HCT116 (cell line): ENCODE measurements around the gene MTX2. TPM values are rescaled to one million over a fixed set of nuclear protein-coding genes. Genes with fewer than 3 reads are reported as not detected.

Experiments used
- ATAC-seq: fragments of 200-7000 bp; cut with Tn5 transposase; 2 replicates; pipeline ENCODE4 v1.9.1; 2020; ENCODE audit warnings: mild to moderate bottlenecking, moderate library complexity
- BruUV-seq: library from RNA; stranded (reverse); fragments of 400-500 nt; replicated peaks from 2 replicates; lab custom pipeline; 2021; lab: Mats Ljungman, UMichigan
- CTCF ChIA-PET: fragments of 300-600 bp; sonication (Branson Sonifier 250); formaldehyde crosslinking; loops from one replicate; lab custom pipeline; 2021; ENCODE audit warnings: antibody characterized with exemption; lab: Charles Lee
- POLR2A ChIA-PET: fragments of 300-600, 350-600 bp; sonication (Branson Sonifier 250); formaldehyde crosslinking; loops from one replicate; lab custom pipeline; 2021; ENCODE audit warnings: antibody characterized with exemption; lab: Charles Lee
- RAD21 ChIA-PET, 2 experiments: fragments of 300-600 bp; sonication (Branson Sonifier 250); formaldehyde crosslinking; loops; one replicate each; lab custom pipeline; 2023; ENCODE audit warnings: low total read pairs in 2 of 2; ENCODE audit not compliant: uncharacterized antibody in 2 of 2, unreplicated experiment in 2 of 2, low non-redundant PET in 1 of 2; lab: Charles Lee
- DNase-seq: peaks from one replicate; pipeline ENCODE4 v3.0.0-alpha.2; 2010; ENCODE audit warnings: low read depth, low spot score
- H2AFZ ChIP-seq: fragments of 200-600 bp; shearing (Covaris generic), sonication (generic); 2 replicates; pipeline ENCODE4 v1.6.1; 2017; ENCODE audit warnings: low read depth, mixed run types, mixed read lengths, antibody characterized with exemption, low read length; ENCODE audit not compliant: poor library complexity, severe bottlenecking
- H3K27ac ChIP-seq: 2 replicates; pipeline ENCODE4 v1.5.1; 2012; ENCODE audit warnings: low read depth, low read length
- H3K27me3 ChIP-seq: fragments of 200-600 bp; sonication (generic); 2 replicates; pipeline ENCODE4 v1.6.1; 2016; ENCODE audit warnings: mixed run types, low read length, mixed read lengths; ENCODE audit not compliant: insufficient read depth
- H3K36me3 ChIP-seq, 2 experiments: fragments of 200-500 bp in 1 of 2; fragments of 200-600 bp in 1 of 2; sonication (Bioruptor generic) in 1 of 2; sonication (generic) in 1 of 2; 2 replicates each; pipeline versions ENCODE4 v1.5.1 to v1.6.1; 2014 to 2016; ENCODE audit warnings: low read length in 2 of 2, inconsistent platforms in 1 of 2, mixed read lengths in 1 of 2, mixed run types in 1 of 2; ENCODE audit not compliant: insufficient read depth in 2 of 2, control insufficient read depth in 1 of 2
- H3K4me1 ChIP-seq, 2 experiments: fragments of 200-600 bp in 1 of 2; sonication (generic) in 1 of 2; 2 replicates each; pipeline versions ENCODE4 v1.5.1 to v1.6.1; 2012 to 2017; ENCODE audit warnings: low read length in 2 of 2, inconsistent platforms in 1 of 2, mild to moderate bottlenecking in 1 of 2, mixed read lengths in 1 of 2, mixed run types in 1 of 2, moderate library complexity in 1 of 2; ENCODE audit not compliant: insufficient read depth in 2 of 2, control insufficient read depth in 1 of 2
- H3K4me2 ChIP-seq: fragments of 200-600 bp; sonication (generic); 2 replicates; pipeline ENCODE4 v1.6.1; 2017; ENCODE audit warnings: mixed run types, low read length, mixed read lengths
- H3K4me3 ChIP-seq, 2 experiments: fragments of 200-600 bp in 1 of 2; sonication (generic) in 1 of 2; replicated peaks in 1 of 2; 2 replicates each; pipeline ENCODE4 v1.5.1; 2011 to 2016; ENCODE audit warnings: low read length in 2 of 2, control low read depth in 1 of 2, low read depth in 1 of 2, mild to moderate bottlenecking in 1 of 2, mixed read lengths in 1 of 2, mixed run types in 1 of 2
- H3K79me2 ChIP-seq: fragments of 200-600 bp; sonication (generic); 2 replicates; pipeline ENCODE4 v1.6.1; 2017; ENCODE audit warnings: mild to moderate bottlenecking, mixed run types, low read length, moderate library complexity, mixed read lengths; ENCODE audit not compliant: insufficient read depth
- H3K9ac ChIP-seq: fragments of 200-600 bp; sonication (generic); 2 replicates; pipeline ENCODE4 v1.6.1; 2016; ENCODE audit warnings: low read length, mixed read lengths
- H3K9me2 ChIP-seq: fragments of 200-600 bp; sonication (generic), shearing (Covaris generic); 2 replicates; pipeline ENCODE4 v1.6.1; 2017; ENCODE audit warnings: mixed run types, mild to moderate bottlenecking, moderate library complexity; ENCODE audit not compliant: insufficient read depth
- H3K9me3 ChIP-seq, 2 experiments: fragments of 200-500 bp in 1 of 2; fragments of 200-600 bp in 1 of 2; sonication (Bioruptor generic) in 1 of 2; sonication (generic) in 1 of 2; 2 replicates each; pipeline ENCODE4 v1.6.1; 2014 to 2017; ENCODE audit warnings: low read length in 2 of 2, mixed read lengths in 2 of 2, inconsistent platforms in 1 of 2, low read depth in 1 of 2, mild to moderate bottlenecking in 1 of 2, mixed run types in 1 of 2, moderate library complexity in 1 of 2; ENCODE audit not compliant: control insufficient read depth in 1 of 2, insufficient read depth in 1 of 2
- H4K20me1 ChIP-seq: fragments of 200-600 bp; sonication (generic), shearing (Covaris generic); 2 replicates; pipeline ENCODE4 v1.6.1; 2017; ENCODE audit warnings: mixed run types, mild to moderate bottlenecking, moderate library complexity; ENCODE audit not compliant: insufficient read depth
- CEBPB ChIP-seq: IDR thresholded peaks from 2 replicates; pipeline ENCODE4 v1.6.1; 2012; ENCODE audit warnings: low read depth
- EGR1 ChIP-seq: IDR thresholded peaks from 2 replicates; pipeline ENCODE4 v1.6.1; 2012; ENCODE audit warnings: low read depth
- EZH2 ChIP-seq: fragments of 200-600 bp; sonication (generic); IDR thresholded peaks from 2 replicates; pipeline ENCODE4 v1.6.1; 2017; ENCODE audit warnings: antibody characterized with exemption, mixed run types
- FOSL1 ChIP-seq: IDR thresholded peaks from 2 replicates; pipeline ENCODE4 v1.6.1; 2012; ENCODE audit warnings: low read depth
- JUND ChIP-seq: IDR thresholded peaks from 2 replicates; pipeline ENCODE4 v1.6.1; 2012
- POLR2A ChIP-seq: IDR thresholded peaks from 2 replicates; pipeline ENCODE4 v1.7.0; 2011; ENCODE audit warnings: borderline replicate concordance; ENCODE audit not compliant: insufficient read depth, insufficient read length; ENCODE audit errors: extremely low read depth
- POLR2AphosphoS5 ChIP-seq: IDR thresholded peaks from 2 replicates; pipeline ENCODE4 v1.6.1; 2011; ENCODE audit warnings: mild to moderate bottlenecking, low read depth, low read length, moderate library complexity
- SIN3A ChIP-seq: IDR thresholded peaks from 2 replicates; pipeline ENCODE4 v1.6.1; 2012; ENCODE audit warnings: low read depth
- SRF ChIP-seq: IDR thresholded peaks from 2 replicates; pipeline ENCODE4 v1.6.1; 2012; ENCODE audit warnings: low read depth
- TCF7L2 ChIP-seq: IDR thresholded peaks from 2 replicates; pipeline ENCODE4 v1.7.0; 2011; ENCODE audit warnings: borderline replicate concordance, inconsistent platforms; ENCODE audit not compliant: insufficient read depth, insufficient read length; ENCODE audit errors: extremely low read depth
- ZNF274 ChIP-seq: fragments of 200-500 bp; sonication (Bioruptor generic); IDR thresholded peaks from 2 replicates; pipeline ENCODE4 v1.6.1; 2014; ENCODE audit warnings: mild to moderate bottlenecking, low read depth, low read length, inconsistent platforms
- intact Hi-C: fragments of 100-400 bp; cut with micrococcal nuclease; formaldehyde crosslinking; loops from 2 replicates; pipeline ENCODE4 v1.10.0; 2022
- total RNA-seq: library from RNA; stranded (reverse); gene quantifications from one replicate; pipeline ENCODE4 v1.2.1, GENCODE V29; 2021; ENCODE audit not compliant: unreplicated experiment
- TF ChIP-seq, protein P1 (sequence below), 3 experiments: fragments of 200-600 bp in 1 of 3; sonication (generic) in 1 of 3; IDR thresholded peaks in 2 of 3; conservative IDR thresholded peaks in 1 of 3; 2 replicates each; pipeline ENCODE4 v1.5.1; 2012 to 2017; ENCODE audit warnings: low read depth in 2 of 3, low read length in 2 of 3, antibody characterized with exemption in 1 of 3, borderline replicate concordance in 1 of 3, control low read depth in 1 of 3, mild to moderate bottlenecking in 1 of 3, mixed read lengths in 1 of 3, mixed run types in 1 of 3, moderate library complexity in 1 of 3; ENCODE audit not compliant: insufficient read depth in 1 of 3

MTX2 gene
- total RNA-seq, 1 experiment from 2014 or later = 38.9 TPM

GRCh38 chr2:176280156-176280555 is 10.9 kb downstream of the MTX2 start:
- H2AFZ ChIP-seq = no peak overlapping the region
- TF ChIP-seq CEBPB (no peak), TCF7L2 (no peak), POLR2A (no peak), ZNF274 (no peak), POLR2AphosphoS5 (no peak), JUND (no peak), FOSL1 (no peak), SIN3A (no peak)
- TF ChIP-seq, all 23 proteins: peak for 0
- RAD21 ChIA-PET = no interaction called here
- no peaks in the 10 kb centered on the region for H3K9me2 ChIP-seq
- BruUV-seq = no TSS peak
- H3K27ac ChIP-seq = no peak overlapping the region
- H4K20me1 ChIP-seq = 0 out of 2 replicates have a peak, but pooled peaks cover 8% of the 10 kb centered on the region
- POLR2A ChIA-PET = no interaction called here
- CTCF ChIA-PET = no interaction called here
- H3K79me2 ChIP-seq = peaks cover 95% of the 10 kb centered on the region
- no peak overlapping the region for H3K4me3 ChIP-seq
- H3K4me1 ChIP-seq = peaks cover 0 to 4% of the 10 kb centered on the region in 2 experiments; a peak in 1 of 4 replicates
- intact Hi-C loops = no loop called here
- no peaks in the 10 kb centered on the region for H3K9me3 ChIP-seq
- no peak for DNase-seq
- no peaks in the 10 kb centered on the region for H3K27me3 ChIP-seq
- no peak overlapping the region for H3K9ac ChIP-seq
- ATAC-seq = no peak
- no peak overlapping the region for H3K4me2 ChIP-seq
- H3K36me3 ChIP-seq = no peaks in the 10 kb centered on the region

DNA sequence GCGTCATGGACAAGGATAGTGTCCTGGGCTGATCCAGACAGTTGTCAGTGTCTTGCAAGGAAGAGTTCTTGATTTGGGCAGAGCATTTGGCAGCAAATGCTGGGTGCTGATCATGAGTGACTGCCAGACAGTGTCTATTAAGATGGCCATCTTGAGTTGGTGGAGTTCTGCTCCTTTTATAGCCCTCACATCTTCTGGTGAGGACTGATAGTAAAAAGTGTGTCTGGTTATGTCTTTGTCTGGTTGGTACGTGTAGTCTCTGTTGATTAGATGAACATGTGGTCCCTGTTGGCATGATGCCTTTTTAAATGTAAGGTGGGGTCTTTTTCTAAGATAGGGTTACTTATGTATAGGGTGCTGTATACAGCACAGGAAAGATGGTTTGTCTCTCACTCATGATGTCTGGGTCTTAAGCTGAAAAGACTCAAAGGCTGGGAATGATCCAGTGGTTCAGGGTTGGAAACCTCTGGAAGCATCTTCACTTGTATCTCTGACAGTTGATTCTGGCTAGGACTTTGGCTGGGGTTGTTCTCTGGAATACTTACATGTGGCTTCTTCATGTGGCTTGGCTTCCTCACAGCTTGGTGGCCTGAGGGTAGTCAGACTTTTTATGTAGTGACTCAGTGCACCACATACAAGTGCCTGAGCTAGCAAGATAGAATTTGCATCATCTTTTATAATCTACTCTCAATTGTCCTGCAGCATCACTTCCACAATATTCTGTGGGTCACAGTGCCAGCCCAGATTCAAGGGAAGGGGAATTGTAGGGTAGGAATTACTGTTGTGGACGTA is 11.8 kb downstream of the MTX2 start:
- intact Hi-C loops = no loop called here
- no peak for DNase-seq
- CTCF ChIA-PET = no interaction called here
- Histone ChIP-seq H3K4me2 (no peak overlapping the region), H2AFZ (no peak overlapping the region), H3K4me3 (no peak overlapping the region), H3K27me3 (no peaks in the 10 kb centered on the region), H3K27ac (no peak overlapping the region), H3K9me3 (no peaks in the 10 kb centered on the region), H3K4me1 (peaks cover 0 to 4% of the 10 kb centered on the region in 2 experiments; a peak in 1 of 4 replicates), H3K9me2 (no peaks in the 10 kb centered on the region), H3K36me3 (no peaks in the 10 kb centered on the region), H4K20me1 (0 out of 2 replicates have a peak, but pooled peaks cover 8% of the 10 kb centered on the region), H3K79me2 (peaks cover 96% of the 10 kb centered on the region), H3K9ac (no peak overlapping the region)
- POLR2A ChIA-PET = no interaction called here
- no peak; the same call in 1 of the 2 replicates for ATAC-seq
- RAD21 ChIA-PET = no interaction called here
- no peak for TF ChIP-seq POLR2A
- no peak for TF ChIP-seq EZH2
- TF ChIP-seq SIN3A = no peak
- TF ChIP-seq EGR1 = no peak
- TF ChIP-seq CEBPB = no peak
- TF ChIP-seq POLR2AphosphoS5 = no peak
- no peak for TF ChIP-seq SRF
- no peak for TF ChIP-seq FOSL1
- TF ChIP-seq, protein P1, sequence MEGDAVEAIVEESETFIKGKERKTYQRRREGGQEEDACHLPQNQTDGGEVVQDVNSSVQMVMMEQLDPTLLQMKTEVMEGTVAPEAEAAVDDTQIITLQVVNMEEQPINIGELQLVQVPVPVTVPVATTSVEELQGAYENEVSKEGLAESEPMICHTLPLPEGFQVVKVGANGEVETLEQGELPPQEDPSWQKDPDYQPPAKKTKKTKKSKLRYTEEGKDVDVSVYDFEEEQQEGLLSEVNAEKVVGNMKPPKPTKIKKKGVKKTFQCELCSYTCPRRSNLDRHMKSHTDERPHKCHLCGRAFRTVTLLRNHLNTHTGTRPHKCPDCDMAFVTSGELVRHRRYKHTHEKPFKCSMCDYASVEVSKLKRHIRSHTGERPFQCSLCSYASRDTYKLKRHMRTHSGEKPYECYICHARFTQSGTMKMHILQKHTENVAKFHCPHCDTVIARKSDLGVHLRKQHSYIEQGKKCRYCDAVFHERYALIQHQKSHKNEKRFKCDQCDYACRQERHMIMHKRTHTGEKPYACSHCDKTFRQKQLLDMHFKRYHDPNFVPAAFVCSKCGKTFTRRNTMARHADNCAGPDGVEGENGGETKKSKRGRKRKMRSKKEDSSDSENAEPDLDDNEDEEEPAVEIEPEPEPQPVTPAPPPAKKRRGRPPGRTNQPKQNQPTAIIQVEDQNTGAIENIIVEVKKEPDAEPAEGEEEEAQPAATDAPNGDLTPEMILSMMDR (IDR thresholded peaks at IDR 0.05 in 2 of 3, conservative IDR thresholded peaks at IDR 0.05 in 1 of 3; ENCODE audit: borderline replicate concordance in 1 of 3, insufficient read depth in 1 of 3, low read depth in 2 of 3, low read length in 2 of 3) = no peak
- BruUV-seq = no TSS peak
